Measurements from ENCODE around the gene FOXP1. TPM values are rescaled to one million over a fixed set of nuclear protein-coding genes. Genes with fewer than 3 reads are reported as not detected.

FOXP1 gene
- total and polyA plus RNA-seq, 9 of the 15 experiments (the other 6 are each of a cell fraction or from before 2014, with no cell fraction given): 7.7 to 34.5 (median 13.7) TPM

- POLR2A ChIA-PET: interaction anchor here (0.6 to 0.7 kb wide), 2 partner anchors 508 to 524 kb away, joined by 3 to 4 read pairs; no protein-coding TSS in a partner anchor
- Histone ChIP-seq H3K9me1 (ENCODE audit: control insufficient read depth, insufficient read depth, low read length) (no peaks in the 10 kb centered on the region), H3K9me3 (replicated peaks; ENCODE audit: control insufficient read depth, insufficient read depth, low read depth, low read length) (no peaks in the 10 kb centered on the region), H3K4me3 (peak overlapping the region; percentile 43), H3K9ac (ENCODE audit: insufficient read depth in 1 of 2, low read depth in 2 of 2, low read length in 2 of 2) (peak overlapping the region; percentile 52 to 81), H3K27me3 (ENCODE audit: control insufficient read depth in 2 of 2, insufficient read depth in 2 of 2, low read length in 2 of 2) (no peaks in the 10 kb centered on the region), H3K4me1 (replicated peaks in 1 of 2; ENCODE audit: control insufficient read depth in 2 of 2, insufficient read depth in 2 of 2, low read length in 2 of 2) (peaks cover 11 to 30% of the 10 kb centered on the region in 2 experiments; a peak in 4 of 5 replicates), H2AFZ (ENCODE audit: low read depth, low read length) (peak overlapping the region; percentile 64), H3K27ac (ENCODE audit: extremely low read depth, low read depth, low read length) (peak overlapping the region; percentile 66; the same call in 2 of the 3 replicates), H3K36me3 (ENCODE audit: control insufficient read depth, insufficient read depth, low read length) (no peaks in the 10 kb centered on the region), H3K4me2 (ENCODE audit: insufficient read depth, low read length) (peak overlapping the region; percentile 59), H3K79me2 (ENCODE audit: control insufficient read depth, insufficient read depth, low read length) (peaks cover 65% of the 10 kb centered on the region), H4K20me1 (replicated peaks; ENCODE audit: control insufficient read depth, insufficient read depth, low read length) (peaks cover 6% of the 10 kb centered on the region; the same call in 1 of the 2 replicates)
- intact Hi-C loops (cut with micrococcal nuclease): loop anchor here (10.0 kb wide), 1 partner anchor 520 kb away; the partner anchor contains the start of gene FOXP1
- DNase-seq (ENCODE audit: extremely low read depth in 1 of 4, low spot score in 3 of 4): peak in 3 of 4 experiments; percentile 11 to 40 (median 33)
- 3% methylated on average over 19 of the region's 46 CpGs for WGBS (ENCODE audit: insufficient coverage, low coverage, missing lambda C conversion rate)
- CTCF ChIA-PET (ENCODE audit: low intra/inter-chr PET ratio): no interaction called here
- FAIRE-seq: no peak
- no TSS peak for BruUV-seq (replicated peaks)
- peak; percentile 56 for ATAC-seq
- in situ Hi-C loops (cut with MboI): no loop called here
- TF ChIP-seq UBTF (IDR thresholded peaks at IDR 0.05; ENCODE audit: borderline replicate concordance in 1 of 2, low read depth in 2 of 2, low read length in 2 of 2) (peak in 1 of 2 experiments; percentile 70; a peak in 1 of 4 replicates), HMBOX1 (IDR thresholded peaks at IDR 0.05) (no peak)
- TF ChIP-seq, protein P1, sequence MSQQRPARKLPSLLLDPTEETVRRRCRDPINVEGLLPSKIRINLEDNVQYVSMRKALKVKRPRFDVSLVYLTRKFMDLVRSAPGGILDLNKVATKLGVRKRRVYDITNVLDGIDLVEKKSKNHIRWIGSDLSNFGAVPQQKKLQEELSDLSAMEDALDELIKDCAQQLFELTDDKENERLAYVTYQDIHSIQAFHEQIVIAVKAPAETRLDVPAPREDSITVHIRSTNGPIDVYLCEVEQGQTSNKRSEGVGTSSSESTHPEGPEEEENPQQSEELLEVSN (IDR thresholded peaks at IDR 0.05; ENCODE audit: borderline replicate concordance in 1 of 2, extremely low read depth in 1 of 2, insufficient read depth in 1 of 2, insufficient read length in 1 of 2, low read depth in 1 of 2, low read length in 1 of 2, poor library complexity in 1 of 2, severe bottlenecking in 1 of 2): peak in 1 of 2 experiments; percentile 84
These were observed 519.1 kb downstream of the FOXP1 start for GRCh38 chr3:71064291-71064955.
